ENCODE data around the gene NKX6-2.
"Not testable (repeated sequence)": the region's sequence is repeated elsewhere in the genome, so short reads cannot be mapped to it uniquely, and the experiment has no call there.

NKX6-2 gene

DNA sequence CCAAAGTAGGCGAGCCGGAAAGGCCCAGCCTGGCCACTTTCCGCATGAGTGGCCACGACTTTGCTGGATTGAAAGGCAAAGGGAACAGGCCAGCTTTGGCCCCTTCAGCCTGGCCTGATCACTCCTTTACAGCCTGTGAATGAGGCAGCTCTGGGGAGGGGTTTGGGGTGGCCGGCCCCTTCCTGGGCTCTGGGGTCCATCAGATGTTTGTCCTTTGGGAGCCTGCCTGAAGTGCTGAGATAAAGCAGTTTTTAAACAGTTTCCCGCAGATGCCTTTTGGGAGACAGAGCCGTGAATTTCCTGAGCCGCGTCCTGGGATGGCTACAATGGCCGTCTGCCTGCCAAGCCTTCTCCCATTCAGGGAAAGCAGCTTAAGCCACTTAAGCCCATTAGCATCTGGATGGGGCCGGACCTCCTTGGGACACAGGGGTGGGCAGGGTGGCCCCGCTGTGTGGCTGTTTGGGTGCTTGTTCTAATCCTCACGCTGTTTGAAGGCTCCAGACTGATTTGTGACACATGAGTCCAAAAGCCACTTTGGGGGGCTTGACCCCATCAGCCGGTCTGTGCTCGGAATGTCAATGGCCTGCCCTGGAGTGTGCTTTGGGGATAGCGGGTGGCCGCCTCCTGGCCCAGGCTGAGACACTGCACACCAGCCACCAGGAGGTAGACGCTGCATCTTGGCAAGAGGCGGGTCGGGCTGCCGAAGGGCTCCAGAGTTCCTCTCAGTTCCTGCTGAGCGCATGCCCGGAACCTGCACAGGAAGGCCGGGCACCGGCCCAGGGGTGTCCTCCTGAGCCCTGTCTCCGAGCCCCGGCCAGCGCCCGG lies 38.9 kb downstream of the NKX6-2 start:
- no peaks in the 10 kb centered on the region for H3K9me3 ChIP-seq (replicated peaks; ENCODE audit: low read length)
- H3K4me2 ChIP-seq (ENCODE audit: low read length) = no peak overlapping the region
- H3K9ac ChIP-seq (ENCODE audit: low read depth, low read length) = no peak overlapping the region
- no peak overlapping the region for H3K4me3 ChIP-seq (ENCODE audit: low read length)
- H3K27me3 ChIP-seq (ENCODE audit: control insufficient read depth, insufficient read depth, low read length) = no peaks in the 10 kb centered on the region
- H3K36me3 ChIP-seq (ENCODE audit: insufficient read depth, low read length) = no peaks in the 10 kb centered on the region
- H3K4me1 ChIP-seq (ENCODE audit: control insufficient read depth, insufficient read depth, low read length) = no peaks in the 10 kb centered on the region

DNA sequence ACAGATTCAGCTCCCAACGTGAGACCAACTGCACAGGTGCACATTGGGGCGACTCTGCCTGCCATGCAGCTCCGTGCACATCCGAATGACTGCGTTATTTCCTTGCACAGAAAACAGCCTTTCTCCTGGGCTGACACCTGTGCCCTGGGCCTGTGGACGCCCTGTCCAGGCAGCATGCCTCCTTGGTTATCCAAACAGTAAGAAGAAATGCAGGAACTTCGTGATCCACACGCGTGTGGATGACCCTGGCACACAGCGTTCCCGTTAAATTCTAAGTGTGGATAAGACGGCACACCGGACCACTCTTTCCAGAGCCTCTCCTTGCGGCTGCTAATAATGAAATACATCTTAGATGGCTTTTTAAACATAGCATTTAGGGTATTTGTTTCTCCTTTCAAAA lies 39.6 kb downstream of the NKX6-2 start:
- H3K36me3 ChIP-seq (ENCODE audit: insufficient read depth, low read length) = no peaks in the 10 kb centered on the region
- no peaks in the 10 kb centered on the region for H3K4me1 ChIP-seq (ENCODE audit: control insufficient read depth, insufficient read depth, low read length)
- H3K4me3 ChIP-seq (ENCODE audit: low read length) = no peak overlapping the region
- no peaks in the 10 kb centered on the region for H3K27me3 ChIP-seq (ENCODE audit: control insufficient read depth, insufficient read depth, low read length)
- no peaks in the 10 kb centered on the region for H3K9me3 ChIP-seq (replicated peaks; ENCODE audit: low read length)
- H3K4me2 ChIP-seq (ENCODE audit: low read length) = no peak overlapping the region
- H3K9ac ChIP-seq (ENCODE audit: low read depth, low read length) = no peak overlapping the region

DNA sequence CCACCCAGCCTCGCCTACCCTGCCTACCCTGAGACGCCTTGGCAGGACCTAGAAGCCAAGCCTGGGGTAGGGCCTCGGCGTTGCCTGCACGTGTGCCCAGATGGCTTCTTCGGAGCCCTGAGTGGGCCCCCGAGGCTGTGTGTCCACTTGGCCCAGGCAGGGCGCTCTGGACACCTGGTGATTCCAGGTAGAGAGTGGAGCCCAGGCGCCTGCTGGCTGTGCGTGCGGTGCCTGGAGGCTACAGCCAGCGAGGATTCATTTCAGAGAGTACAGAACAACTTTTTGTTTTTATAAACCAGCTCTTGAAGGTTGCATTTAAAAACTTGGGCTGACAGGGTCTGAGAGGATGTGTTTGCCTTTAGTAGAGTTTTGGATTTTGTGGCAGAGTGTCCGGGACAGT lies 40.0 kb downstream of the NKX6-2 start:
- Histone ChIP-seq H3K9ac (ENCODE audit: low read depth, low read length) (no peak overlapping the region), H3K4me1 (ENCODE audit: control insufficient read depth, insufficient read depth, low read length) (no peaks in the 10 kb centered on the region), H3K9me3 (replicated peaks; ENCODE audit: low read length) (no peaks in the 10 kb centered on the region), H3K27me3 (ENCODE audit: control insufficient read depth, insufficient read depth, low read length) (no peaks in the 10 kb centered on the region), H3K36me3 (ENCODE audit: insufficient read depth, low read length) (no peaks in the 10 kb centered on the region), H3K4me3 (ENCODE audit: low read length) (no peak overlapping the region), H3K4me2 (ENCODE audit: low read length) (no peak overlapping the region)

DNA sequence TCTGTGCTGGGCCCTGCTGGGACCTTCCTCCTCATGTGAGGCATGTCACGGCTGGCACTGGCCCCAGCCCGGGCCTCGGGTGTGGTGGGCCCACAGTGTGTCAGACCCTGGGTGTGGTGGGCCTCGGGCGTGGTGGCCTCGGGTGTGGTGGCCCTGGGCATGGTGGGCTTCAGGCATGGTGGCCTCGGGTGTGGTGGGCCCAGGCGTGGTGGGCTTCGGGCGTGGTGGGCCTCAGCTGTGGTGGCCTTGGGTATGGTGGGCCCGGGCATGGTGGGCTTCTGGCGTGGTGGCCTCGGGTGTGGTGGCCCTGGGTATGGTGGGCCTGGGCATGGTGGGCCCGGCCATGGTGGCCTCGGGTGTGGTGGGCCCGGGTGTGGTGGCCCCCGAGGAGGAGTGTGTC lies 40.4 kb downstream of the NKX6-2 start:
- no peaks in the 10 kb centered on the region for H3K27me3 ChIP-seq (ENCODE audit: control insufficient read depth, insufficient read depth, low read length)
- H3K9me3 ChIP-seq (replicated peaks; ENCODE audit: low read length) = no peaks in the 10 kb centered on the region
- H3K4me3 ChIP-seq (ENCODE audit: low read length) = no peak overlapping the region
- H3K4me2 ChIP-seq (ENCODE audit: low read length) = no peak overlapping the region
- no peak overlapping the region for H3K9ac ChIP-seq (ENCODE audit: low read depth, low read length)
- H3K4me1 ChIP-seq (ENCODE audit: control insufficient read depth, insufficient read depth, low read length) = no peaks in the 10 kb centered on the region
- H3K36me3 ChIP-seq (ENCODE audit: insufficient read depth, low read length) = no peaks in the 10 kb centered on the region

DNA sequence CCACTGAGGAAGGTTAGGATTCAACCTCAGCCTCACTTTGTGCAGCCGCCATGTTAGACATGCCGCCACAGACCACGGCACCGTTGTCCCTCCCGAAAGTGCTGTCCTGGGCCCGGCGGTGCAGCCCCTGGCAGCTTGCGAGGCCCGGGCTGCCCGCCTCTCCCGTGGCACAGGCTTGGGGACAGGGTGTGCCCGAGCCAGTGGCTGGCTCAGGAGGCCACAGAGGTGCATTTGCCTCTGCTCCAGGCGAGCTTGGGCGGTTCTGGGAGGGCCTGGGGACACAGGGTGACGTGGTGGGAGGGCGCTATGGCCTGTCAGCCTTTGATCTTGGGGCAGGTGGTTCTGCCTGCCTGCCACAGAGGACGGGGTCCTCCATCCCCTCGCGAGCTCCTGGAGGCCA lies 41.1 kb downstream of the NKX6-2 start:
- H3K36me3 ChIP-seq (ENCODE audit: insufficient read depth, low read length) = no peaks in the 10 kb centered on the region

DNA sequence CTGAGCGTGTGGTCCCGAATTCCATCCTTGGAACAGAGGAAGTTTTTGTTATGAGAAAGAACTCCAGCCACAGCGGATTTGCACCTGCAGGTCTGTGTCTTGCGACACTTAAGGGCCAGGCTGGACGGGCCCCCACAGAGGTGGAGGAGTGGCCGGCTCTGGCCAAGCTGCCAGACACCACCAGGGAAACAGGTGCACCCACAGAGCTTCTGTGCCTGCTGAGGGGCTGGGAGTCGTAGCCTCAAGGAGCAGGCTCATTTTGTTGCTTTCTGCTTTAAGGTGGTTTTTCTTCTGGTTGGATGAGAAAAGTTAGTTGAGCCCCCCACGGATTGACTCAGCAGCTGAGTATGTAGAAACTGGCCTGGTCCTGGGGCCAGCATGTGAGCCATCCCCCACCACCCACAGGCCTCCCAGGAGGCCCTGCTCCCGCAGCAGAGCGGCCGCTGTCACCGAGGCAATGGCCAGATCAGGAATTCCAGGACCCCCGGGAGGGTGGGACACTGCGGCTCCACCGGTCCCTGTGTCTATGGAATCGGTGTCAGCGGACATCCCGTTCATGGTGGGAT lies 41.9 kb downstream of the NKX6-2 start:
- H3K4me2 ChIP-seq (ENCODE audit: low read length) = no peak overlapping the region
- H3K36me3 ChIP-seq (ENCODE audit: insufficient read depth, low read length) = no peaks in the 10 kb centered on the region
- H3K27me3 ChIP-seq (ENCODE audit: control insufficient read depth, insufficient read depth, low read length) = no peaks in the 10 kb centered on the region

More for the DNA sequence above, 41.1 kb downstream of the NKX6-2 start:
- Histone ChIP-seq H3K4me3 (ENCODE audit: low read length) (no peak overlapping the region), H3K27me3 (ENCODE audit: control insufficient read depth, insufficient read depth, low read length) (no peaks in the 10 kb centered on the region), H3K9me3 (replicated peaks; ENCODE audit: low read length) (no peaks in the 10 kb centered on the region), H3K4me1 (ENCODE audit: control insufficient read depth, insufficient read depth, low read length) (no peaks in the 10 kb centered on the region), H3K9ac (ENCODE audit: low read depth, low read length) (no peak overlapping the region), H3K4me2 (ENCODE audit: low read length) (no peak overlapping the region)

DNA sequence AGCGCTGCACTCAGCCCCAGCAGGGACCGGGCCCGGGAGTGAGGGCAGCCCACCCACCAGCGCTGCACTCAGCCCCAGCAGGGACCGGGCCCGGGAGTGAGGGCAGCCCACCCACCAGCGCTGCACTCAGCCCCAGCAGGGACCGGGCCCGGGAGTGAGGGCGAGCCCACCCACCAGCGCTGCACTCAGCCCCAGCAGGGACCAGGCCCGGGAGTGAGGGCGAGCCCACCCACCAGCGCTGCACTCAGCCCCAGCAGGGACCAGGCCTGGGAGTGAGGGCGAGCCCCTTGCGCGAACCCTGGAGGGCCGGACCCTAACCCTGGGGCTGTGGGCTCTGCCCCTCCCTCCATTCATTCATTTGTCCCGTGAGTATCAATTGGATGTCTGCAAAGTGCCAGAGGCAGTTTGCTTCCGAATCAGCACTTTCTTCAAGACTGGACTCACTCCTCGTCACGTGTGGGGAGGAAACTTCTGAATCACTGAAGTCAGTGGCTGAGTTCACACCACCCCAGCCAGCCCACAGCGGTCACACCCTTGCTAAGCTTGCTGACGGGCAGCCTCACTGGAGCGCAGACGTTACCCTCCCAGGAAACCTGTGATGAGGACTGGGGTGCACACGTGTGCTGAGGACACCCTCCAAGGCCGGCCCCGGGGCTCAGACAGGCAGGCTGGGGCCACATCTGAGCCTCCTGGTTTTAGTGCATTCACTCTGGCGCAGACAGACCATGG lies 42.6 kb downstream of the NKX6-2 start:
- H3K36me3 ChIP-seq (ENCODE audit: insufficient read depth, low read length); H3K9ac ChIP-seq (ENCODE audit: low read depth, low read length); H3K9me3 ChIP-seq (replicated peaks; ENCODE audit: low read length); H3K4me2 ChIP-seq (ENCODE audit: low read length); H3K4me1 ChIP-seq (ENCODE audit: control insufficient read depth, insufficient read depth, low read length); H3K4me3 ChIP-seq (ENCODE audit: low read length); H3K27me3 ChIP-seq (ENCODE audit: control insufficient read depth, insufficient read depth, low read length): not testable (repeated sequence)

More for the DNA sequence above, 41.9 kb downstream of the NKX6-2 start:
- Histone ChIP-seq H3K4me3 (ENCODE audit: low read length) (no peak overlapping the region), H3K4me1 (ENCODE audit: control insufficient read depth, insufficient read depth, low read length) (no peaks in the 10 kb centered on the region), H3K9ac (ENCODE audit: low read depth, low read length) (no peak overlapping the region), H3K9me3 (replicated peaks; ENCODE audit: low read length) (no peaks in the 10 kb centered on the region)

DNA sequence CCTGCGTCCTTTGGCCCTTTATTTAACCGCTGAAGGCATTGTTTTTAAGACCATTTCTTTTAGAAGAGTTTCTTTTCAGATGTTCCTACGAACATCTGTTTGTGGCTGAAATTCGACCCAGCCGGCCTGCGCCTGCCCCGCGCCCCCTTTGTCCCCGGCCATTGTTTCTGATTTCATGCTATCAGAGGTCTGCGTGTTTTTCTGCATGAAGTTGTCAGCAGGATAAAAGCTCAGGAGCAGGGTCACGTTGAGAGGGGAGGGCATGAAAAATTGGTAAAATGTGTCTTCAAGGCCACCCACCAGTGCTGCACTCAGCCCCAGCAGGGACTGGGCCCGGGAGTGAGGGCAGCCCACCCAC lies 43.1 kb downstream of the NKX6-2 start:
- H3K36me3 ChIP-seq (ENCODE audit: insufficient read depth, low read length) = no peaks in the 10 kb centered on the region
- no peaks in the 10 kb centered on the region for H3K27me3 ChIP-seq (ENCODE audit: control insufficient read depth, insufficient read depth, low read length)

DNA sequence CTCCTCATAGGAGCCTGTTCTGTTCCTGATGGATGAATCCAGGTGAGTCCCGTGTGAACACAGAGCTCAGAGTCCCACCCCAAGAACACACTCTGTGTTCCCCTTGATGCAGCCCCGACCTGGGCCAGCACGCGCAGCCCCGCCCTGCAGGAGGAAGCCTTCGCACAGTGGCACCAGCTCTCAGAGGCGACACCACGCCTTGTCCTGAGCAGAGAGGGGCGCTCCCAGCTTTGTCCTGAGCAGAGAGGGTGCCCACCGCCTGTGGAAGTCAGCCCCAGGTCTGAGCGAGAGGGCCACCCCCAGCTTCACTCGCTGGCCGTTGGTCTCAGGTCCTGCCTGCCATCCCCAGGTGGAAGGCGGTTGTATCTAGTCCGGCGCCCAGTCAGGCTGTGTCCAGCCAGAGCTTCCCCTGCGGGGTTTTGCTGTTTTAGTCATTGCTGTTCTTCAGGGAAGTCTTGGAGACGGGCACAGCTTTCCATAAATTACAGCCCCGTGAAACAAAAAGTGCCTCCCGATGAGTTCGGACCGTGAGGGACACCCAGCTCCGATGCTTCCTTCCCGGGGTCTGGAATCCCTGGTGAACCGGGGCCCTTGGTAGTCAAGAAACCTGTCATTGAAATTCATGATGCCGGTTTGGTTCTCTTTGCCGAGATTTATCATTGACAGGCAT lies 43.6 kb downstream of the NKX6-2 start:
- Histone ChIP-seq H3K4me3 (ENCODE audit: low read length) (no peak overlapping the region), H3K36me3 (ENCODE audit: insufficient read depth, low read length) (no peaks in the 10 kb centered on the region)

More for the DNA sequence above, 43.1 kb downstream of the NKX6-2 start:
- Histone ChIP-seq H3K9me3 (replicated peaks; ENCODE audit: low read length) (no peaks in the 10 kb centered on the region), H3K4me3 (ENCODE audit: low read length) (no peak overlapping the region), H3K9ac (ENCODE audit: low read depth, low read length) (no peak overlapping the region), H3K4me2 (ENCODE audit: low read length) (no peak overlapping the region), H3K4me1 (ENCODE audit: control insufficient read depth, insufficient read depth, low read length) (no peaks in the 10 kb centered on the region)

DNA sequence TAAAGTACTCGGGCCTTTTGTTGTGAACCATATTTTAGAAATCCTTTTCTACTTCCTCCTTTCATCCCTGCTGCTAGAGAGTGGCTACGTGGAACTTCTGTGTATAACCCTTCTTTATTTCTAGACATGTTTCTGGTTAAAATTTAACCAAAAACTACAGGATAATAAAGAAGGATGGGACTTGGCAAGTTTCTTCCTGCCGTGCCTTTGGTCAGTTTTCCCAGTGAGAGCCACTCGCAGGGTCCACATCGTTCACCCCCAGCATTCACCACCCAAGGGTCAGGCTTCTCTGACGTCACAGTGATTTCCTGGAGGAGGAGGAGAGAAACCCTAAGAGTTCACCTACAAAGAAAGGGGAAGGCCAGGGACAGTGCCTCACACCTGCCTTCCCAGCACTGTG lies 45.4 kb downstream of the NKX6-2 start:
- no peaks in the 10 kb centered on the region for H3K27me3 ChIP-seq (ENCODE audit: control insufficient read depth, insufficient read depth, low read length)
- H3K4me2 ChIP-seq (ENCODE audit: low read length) = no peak overlapping the region
- H3K9ac ChIP-seq (ENCODE audit: low read depth, low read length) = no peak overlapping the region
- no peaks in the 10 kb centered on the region for H3K9me3 ChIP-seq (replicated peaks; ENCODE audit: low read length)
- H3K4me1 ChIP-seq (ENCODE audit: control insufficient read depth, insufficient read depth, low read length) = no peaks in the 10 kb centered on the region
- H3K4me3 ChIP-seq (ENCODE audit: low read length) = no peak overlapping the region
- no peaks in the 10 kb centered on the region for H3K36me3 ChIP-seq (ENCODE audit: insufficient read depth, low read length)

More for the DNA sequence above, 43.6 kb downstream of the NKX6-2 start:
- H3K4me1 ChIP-seq (ENCODE audit: control insufficient read depth, insufficient read depth, low read length) = no peaks in the 10 kb centered on the region
- H3K9me3 ChIP-seq (replicated peaks; ENCODE audit: low read length) = no peaks in the 10 kb centered on the region
- no peaks in the 10 kb centered on the region for H3K27me3 ChIP-seq (ENCODE audit: control insufficient read depth, insufficient read depth, low read length)
- no peak overlapping the region for H3K9ac ChIP-seq (ENCODE audit: low read depth, low read length)
- no peak overlapping the region for H3K4me2 ChIP-seq (ENCODE audit: low read length)

DNA sequence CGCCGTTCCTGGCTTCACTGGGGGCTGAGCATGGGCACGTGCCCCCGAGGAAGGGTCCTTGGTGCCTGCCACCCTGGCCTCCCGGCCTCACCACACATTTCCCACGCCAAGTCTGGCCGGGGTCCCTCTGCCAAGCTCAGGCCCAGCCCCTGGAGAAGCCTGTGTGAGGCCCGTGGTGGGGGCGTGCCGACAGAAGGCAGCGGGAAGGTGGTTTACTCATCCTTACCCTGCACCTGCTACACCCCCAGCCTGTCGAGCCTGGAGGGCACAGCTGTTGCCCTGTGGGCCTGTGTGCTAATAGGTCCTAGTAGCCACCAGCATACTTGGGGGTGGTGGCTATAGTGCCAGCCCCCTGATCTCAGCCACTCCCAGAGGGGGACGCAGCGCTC lies 46.7 kb downstream of the NKX6-2 start:
- Histone ChIP-seq H3K36me3 (ENCODE audit: insufficient read depth, low read length) (no peaks in the 10 kb centered on the region), H3K4me2 (ENCODE audit: low read length) (no peak overlapping the region), H3K4me1 (ENCODE audit: control insufficient read depth, insufficient read depth, low read length) (no peaks in the 10 kb centered on the region)

More for the DNA sequence above, 46.7 kb downstream of the NKX6-2 start:
- H3K4me3 ChIP-seq (ENCODE audit: low read length) = no peak overlapping the region
- no peaks in the 10 kb centered on the region for H3K9me3 ChIP-seq (replicated peaks; ENCODE audit: low read length)
- H3K9ac ChIP-seq (ENCODE audit: low read depth, low read length) = no peak overlapping the region
- H3K27me3 ChIP-seq (ENCODE audit: control insufficient read depth, insufficient read depth, low read length) = no peaks in the 10 kb centered on the region

All from skeletal muscle satellite cell (primary cell).